GM18909 (cell line): ENCODE measurements around the gene TMEM167A.

Experiments used
- ATAC-seq: cut with Tn5 transposase; IDR thresholded peaks from one replicate; pipeline ENCODE4 v1.9.1; 2021; ENCODE audit warnings: mild to moderate bottlenecking; ENCODE audit not compliant: unreplicated experiment, poor library complexity

Gene TMEM167A

DNA sequence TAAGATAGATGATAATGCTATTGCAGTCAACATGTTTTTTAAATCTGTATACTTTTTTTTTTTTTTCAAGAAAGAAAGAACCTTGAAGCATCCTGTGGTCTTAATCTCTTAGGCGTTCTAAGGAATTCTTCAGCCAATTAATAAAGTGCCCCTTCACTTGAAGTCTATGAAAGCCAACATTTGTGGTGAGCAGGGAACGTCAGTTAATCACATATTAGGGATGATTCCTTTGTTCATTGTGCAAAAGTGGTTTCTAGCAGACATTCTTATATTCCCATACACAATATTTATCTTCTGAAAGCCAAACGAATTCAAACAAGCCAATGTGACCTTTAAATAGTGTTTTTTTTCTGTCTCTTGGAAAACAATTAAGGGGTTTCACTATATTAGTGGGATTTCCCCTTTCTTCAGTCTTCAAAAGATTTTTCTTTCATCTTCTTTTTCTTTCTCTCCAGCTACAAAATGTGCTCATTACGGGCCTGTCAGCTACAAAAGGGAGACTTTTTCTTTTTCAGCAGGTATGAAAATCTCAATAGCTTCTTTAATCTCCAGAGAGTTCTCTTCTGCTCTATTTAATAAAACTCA, 40.1 kb downstream of the TMEM167A start:
- ATAC-seq, result no peak

DNA sequence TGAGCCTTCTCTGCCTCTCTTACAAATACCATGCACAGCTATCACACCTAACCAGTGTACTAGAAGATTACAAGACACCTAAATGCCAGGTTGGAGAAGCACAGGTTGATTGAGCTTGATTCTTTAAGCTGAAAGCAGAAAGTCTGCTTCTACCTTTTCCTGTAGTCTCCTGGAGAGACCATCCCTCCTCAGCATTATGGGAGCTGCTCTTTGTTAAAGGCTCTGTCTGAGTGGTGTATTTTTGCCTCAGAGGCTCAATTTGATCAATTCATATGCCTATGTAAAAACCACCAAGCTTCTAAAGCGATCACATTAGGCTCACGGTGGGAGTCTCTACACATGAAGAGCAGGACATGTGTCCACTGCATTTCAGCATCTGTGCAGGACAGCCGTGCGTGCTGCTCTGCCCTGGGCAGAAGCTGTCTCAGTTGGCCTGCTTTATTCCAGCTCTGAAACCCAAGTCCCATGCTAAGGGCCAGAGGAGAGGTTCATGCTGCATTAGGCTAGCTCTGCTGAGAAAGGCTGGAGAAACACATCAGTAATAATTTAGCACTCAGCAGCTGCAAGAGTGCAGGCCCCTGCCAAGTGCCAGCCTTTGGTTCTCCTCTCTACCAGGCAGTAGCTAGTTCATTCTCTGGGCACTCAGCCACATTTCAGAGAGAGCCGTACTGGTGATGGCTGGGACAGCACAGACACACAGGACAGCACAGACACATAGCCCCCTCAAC, 41.7 kb downstream of the TMEM167A start:
- no peak for ATAC-seq

DNA sequence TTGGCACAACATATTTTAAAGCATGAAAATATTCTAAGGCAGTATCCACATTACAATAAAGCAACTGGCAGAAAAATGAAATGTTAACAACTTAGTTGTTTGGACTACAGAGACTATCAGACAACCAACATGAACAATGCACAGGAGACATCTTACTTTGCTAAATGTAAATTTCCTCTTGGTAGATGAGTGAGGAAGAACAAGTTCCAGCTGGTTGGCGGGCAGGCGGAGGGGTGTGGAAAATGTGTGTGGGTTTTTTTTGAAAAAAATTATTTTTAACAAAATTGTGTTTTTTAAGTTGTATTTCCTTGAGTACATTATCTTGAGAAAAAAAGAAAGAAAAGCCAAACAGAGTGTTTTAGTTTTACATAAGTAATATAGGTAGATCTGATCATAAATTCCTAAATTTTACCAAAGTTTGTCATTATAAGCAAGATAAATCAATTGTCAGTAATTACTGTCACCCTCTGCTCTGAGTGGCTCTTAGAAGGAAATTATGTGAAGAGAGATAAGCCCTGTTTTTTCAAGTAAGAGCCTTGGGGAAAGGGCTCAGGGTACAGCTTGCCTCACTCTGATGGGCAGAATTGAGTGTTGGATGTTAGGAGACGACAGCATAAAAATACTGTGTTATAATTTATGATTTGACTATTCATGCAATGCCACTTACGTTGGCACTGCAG, 42.5 kb downstream of the TMEM167A start:
- no peak for ATAC-seq

GRCh38 chr5:83034036-83034435, 43.2 kb downstream of the TMEM167A start:
- no peak for ATAC-seq

GRCh38 chr5:83031381-83031780, 45.8 kb downstream of the TMEM167A start:
- ATAC-seq, result no peak

DNA sequence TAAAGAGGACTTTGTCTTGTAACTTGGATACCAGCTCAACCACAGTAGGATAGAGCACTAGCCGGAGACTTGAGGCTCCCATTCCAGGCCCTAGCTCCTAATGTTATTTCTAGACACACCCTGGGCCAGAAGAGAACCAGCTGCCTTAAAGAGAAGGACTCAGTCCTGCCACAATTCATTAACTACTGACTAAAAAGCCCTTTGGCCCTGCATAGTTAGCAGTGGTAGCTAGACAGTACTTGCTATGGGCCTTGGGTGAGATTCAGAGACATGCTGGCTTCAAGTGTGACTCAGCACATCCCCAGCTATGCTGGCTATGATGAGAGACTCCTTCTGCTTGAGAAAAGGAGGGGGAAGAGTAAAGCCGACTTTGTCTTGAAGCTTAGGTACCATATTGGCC, 47.3 kb downstream of the TMEM167A start:
- ATAC-seq, result no peak

DNA sequence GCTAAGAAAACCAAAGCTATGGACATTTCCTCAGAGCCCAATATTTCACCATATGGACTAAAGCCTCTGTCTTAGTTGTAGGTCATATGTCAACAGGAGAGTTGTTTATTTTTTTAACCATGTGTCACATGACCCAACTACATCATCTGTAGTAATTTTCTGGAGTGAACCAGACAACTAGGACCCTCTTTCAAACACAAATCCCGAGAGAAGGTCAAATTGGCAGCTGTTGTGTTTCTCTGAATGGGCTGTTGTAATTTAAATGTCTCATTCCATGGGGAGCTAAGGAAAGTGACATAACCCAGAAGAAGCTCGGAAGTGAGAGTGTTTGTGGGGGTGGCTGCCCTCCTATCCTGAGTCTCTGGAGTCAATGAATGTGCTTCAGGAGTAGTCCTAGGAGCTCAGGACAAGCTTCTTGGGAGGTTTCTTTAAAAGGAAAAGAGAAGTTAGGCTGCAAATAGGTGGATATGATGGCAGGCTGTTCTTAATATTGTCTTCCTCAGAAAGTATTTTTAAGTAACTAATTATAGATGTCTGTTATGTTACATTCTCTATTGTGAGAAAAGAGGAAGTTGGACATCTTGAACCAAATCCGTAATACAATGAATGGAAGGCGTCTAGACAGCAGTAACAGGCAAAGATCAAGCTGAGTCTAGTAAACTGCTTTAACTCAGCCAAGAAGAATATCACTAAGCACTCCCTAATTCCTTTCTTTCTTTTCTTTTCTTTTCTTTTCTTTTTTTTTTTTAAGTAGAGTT, 50.1 kb downstream of the TMEM167A start:
- peak; percentile 94 for ATAC-seq

DNA sequence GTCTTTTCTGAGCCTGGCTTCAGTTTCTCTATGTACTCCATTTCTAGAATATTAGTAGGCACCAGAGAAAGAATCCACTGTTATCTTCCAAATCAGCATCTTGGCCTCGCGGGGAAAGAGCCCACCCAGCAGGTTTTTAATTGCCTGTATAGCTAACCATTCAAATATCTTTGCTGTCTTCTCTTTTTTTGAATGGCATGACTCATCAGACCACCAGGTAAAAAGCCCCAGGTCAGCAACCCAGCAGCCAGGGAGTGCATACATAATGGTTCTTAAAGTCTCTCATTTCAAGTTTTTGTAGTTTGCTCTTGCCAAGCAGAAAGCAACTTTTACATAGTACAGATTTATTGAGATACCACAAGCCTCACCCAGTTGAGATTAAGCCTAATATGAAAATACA, 50.7 kb downstream of the TMEM167A start:
- ATAC-seq, result no peak

GRCh38 chr5:83025690-83026478, 51.3 kb downstream of the TMEM167A start:
- ATAC-seq, result no peak

DNA sequence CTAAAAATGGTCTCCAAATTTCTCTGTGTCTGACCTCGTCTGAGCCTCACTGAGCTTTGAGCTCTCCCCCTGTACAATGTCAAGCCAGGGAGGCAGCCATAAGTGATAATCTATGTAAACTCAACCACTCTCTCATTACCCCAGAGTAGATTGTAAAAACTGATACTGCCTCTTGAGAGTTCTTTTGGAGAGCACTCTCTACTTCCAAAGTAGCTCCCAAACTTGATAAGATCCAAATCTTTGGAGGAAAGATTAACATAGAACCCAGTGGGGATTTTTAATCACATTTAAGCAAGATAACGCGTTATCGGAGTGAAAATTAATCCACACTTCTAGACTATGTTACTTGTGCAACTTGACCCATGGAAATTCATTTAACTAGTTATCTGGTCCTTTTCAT, 54.9 kb downstream of the TMEM167A start:
- ATAC-seq, result no peak

DNA sequence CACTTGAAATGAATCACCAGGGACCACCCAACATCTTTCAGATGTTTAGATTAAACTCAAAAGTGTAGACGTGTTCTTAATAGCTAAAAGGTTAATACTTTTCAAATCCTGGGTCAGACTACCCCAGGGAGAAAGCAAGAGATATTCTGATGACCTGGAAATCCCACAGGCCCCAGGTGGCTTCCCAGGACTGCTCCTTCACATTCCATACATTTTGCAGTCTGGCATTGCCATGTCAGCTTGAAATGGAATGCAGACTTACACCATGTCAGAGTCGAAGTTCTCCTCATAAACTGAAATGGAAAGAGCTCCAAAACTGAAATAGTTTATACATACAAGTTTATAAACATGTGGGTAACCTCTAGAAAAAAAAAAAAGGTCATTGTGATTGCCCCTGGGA, 61.5 kb downstream of the TMEM167A start:
- no peak for ATAC-seq

DNA sequence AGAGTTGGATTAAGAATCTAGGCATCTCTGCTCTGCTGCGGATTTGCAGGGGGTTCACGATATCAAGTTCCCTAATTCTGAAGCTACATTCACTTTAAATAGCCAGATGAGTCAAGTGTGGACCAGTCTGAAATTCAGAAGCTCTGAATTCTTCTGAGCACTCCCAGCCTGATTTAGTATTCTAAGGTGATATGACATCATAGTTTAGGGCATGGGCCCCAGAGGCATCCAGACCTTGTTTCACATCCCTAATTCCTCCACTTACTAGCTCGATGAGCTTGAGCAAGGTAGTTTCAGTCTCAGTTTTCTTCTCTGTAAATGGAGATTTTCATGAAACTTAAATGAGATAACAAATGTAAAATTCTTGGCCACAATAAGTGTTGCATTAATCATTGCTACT, 65.2 kb downstream of the TMEM167A start:
- ATAC-seq, result peak; percentile 100

DNA sequence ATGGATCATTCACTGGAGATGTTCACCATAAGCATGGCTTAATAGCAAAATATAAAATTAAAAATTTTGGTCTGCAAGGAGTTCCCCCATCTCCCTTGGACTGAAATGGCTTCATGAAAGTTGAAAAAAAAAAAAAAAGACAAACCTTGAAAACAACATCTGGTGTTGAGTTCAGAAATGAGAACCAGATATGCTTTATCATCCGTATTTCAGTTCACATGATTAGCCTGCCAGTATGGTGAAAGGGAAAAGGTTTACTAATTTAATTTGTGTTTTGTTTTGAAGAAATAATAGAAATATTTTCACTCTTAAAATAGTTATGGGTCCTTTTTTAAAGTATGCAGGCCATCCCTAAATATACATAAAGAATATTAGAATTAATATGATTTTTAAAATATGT, 67.8 kb downstream of the TMEM167A start:
- ATAC-seq, result no peak

GRCh38 chr5:83007755-83008154, 69.4 kb downstream of the TMEM167A start:
- no peak for ATAC-seq

DNA sequence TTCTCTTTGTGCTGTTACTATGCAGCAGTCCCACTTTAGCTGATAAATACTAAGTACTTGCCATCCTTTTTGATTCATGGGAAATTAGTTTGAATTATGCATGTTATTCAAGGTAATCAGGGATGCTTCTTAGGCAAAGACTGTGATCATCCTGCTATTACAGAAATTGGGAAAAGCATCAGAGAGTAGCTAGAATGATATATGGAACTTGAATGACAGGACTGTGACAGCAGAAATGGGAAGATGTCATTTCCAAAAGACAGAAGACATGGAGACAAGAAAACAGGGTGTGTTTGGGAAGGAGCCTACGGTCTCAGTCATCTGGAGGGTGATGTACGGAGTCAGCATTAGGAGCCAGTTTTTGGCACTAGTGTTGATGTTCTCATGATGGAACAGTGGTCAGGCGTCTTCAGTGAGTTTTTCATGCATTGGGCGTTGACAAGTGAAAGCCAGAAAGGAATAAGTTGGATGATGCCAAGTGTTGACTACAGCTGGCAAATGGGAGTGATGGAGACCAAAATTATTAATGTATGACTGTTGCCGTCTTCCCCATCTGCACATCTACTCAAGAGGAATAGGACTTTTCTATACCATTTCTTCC, 70.4 kb downstream of the TMEM167A start:
- ATAC-seq, result no peak

DNA sequence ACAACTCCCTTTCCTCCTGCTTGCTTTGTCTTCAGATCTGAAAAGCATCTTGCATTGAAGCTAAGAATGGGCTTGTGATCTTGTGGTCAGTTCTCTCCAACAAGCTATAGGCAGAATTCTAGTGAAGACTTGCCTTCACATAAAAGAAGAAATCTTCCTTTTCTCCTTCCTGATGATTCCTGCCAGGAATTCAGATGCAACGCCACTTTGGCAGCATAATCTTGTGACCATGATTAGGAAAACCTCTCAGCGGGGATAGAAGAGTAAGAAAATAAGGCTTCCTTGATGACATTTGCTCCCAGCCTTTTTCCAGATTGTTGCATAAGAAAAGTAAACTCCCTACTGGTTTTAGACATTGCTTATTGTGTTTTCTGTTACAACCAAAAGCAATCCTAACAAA, 73.4 kb downstream of the TMEM167A start:
- ATAC-seq, result no peak
